Ishikawa (cell line): ENCODE data around the gene RABGAP1L.

Source experiments
- CEBPB ChIP-seq: IDR thresholded peaks from 2 replicates; pipeline ENCODE4 v1.6.1; 2012
- CREB1 ChIP-seq: IDR thresholded peaks from 2 replicates; pipeline ENCODE4 v1.6.1; 2012; ENCODE audit warnings: low read depth
- EGR1 ChIP-seq: IDR thresholded peaks from 2 replicates; pipeline ENCODE4 v1.6.1; 2012
- EP300 ChIP-seq: IDR thresholded peaks from 2 replicates; pipeline ENCODE4 v1.6.1; 2012; ENCODE audit warnings: borderline replicate concordance
- FOXM1 ChIP-seq: IDR thresholded peaks from 2 replicates; pipeline ENCODE4 v1.6.1; 2012; ENCODE audit warnings: low read depth, borderline replicate concordance
- MAX ChIP-seq: IDR thresholded peaks from 2 replicates; pipeline ENCODE4 v1.6.1; 2012
- NFIC ChIP-seq: IDR thresholded peaks from 2 replicates; pipeline ENCODE4 v1.6.1; 2012
- RAD21 ChIP-seq: IDR thresholded peaks from 2 replicates; pipeline ENCODE4 v1.6.1; 2012; ENCODE audit warnings: low read depth
- REST ChIP-seq: IDR thresholded peaks from 2 replicates; pipeline ENCODE4 v1.6.1; 2012; ENCODE audit warnings: low read depth, mild to moderate bottlenecking
- TAF1 ChIP-seq: IDR thresholded peaks from 2 replicates; pipeline ENCODE4 v1.6.1; 2012; ENCODE audit warnings: low read depth, mild to moderate bottlenecking
- TCF12 ChIP-seq: IDR thresholded peaks from 2 replicates; pipeline ENCODE4 v1.6.1; 2012; ENCODE audit warnings: low read depth
- TEAD4 ChIP-seq: IDR thresholded peaks from 2 replicates; pipeline ENCODE4 v1.6.1; 2012
- USF1 ChIP-seq: IDR thresholded peaks from 2 replicates; pipeline ENCODE4 v1.6.1; 2012
- YY1 ChIP-seq: IDR thresholded peaks from 2 replicates; pipeline ENCODE4 v1.6.1; 2012; ENCODE audit warnings: low read depth
- ZBTB7A ChIP-seq: IDR thresholded peaks from 2 replicates; pipeline ENCODE4 v1.6.1; 2012; ENCODE audit warnings: low read depth

Gene RABGAP1L

GRCh38 chr1:174911606-174912005 lies 752.3 kb downstream of the RABGAP1L start:
- TF ChIP-seq TEAD4 (no peak), EGR1 (no peak), TAF1 (no peak), REST (no peak), EP300 (no peak), RAD21 (no peak), NFIC (no peak), CEBPB (no peak), YY1 (no peak), USF1 (no peak), ZBTB7A (no peak)

- no peak for TF ChIP-seq REST
- no peak for TF ChIP-seq TCF12
- TF ChIP-seq MAX = no peak
- TF ChIP-seq NFIC = no peak
- TF ChIP-seq ZBTB7A = no peak
These were observed 752.9 kb downstream of the RABGAP1L start for GRCh38 chr1:174912264-174912663.

GRCh38 chr1:174913225-174913903 lies 754.0 kb downstream of the RABGAP1L start:
- no peak for TF ChIP-seq CEBPB
- TF ChIP-seq REST = no peak
- TF ChIP-seq TCF12 = no peak
- no peak for TF ChIP-seq TAF1
- TF ChIP-seq RAD21 = no peak
- no peak for TF ChIP-seq YY1
- TF ChIP-seq EGR1 = no peak
- no peak for TF ChIP-seq ZBTB7A
- no peak for TF ChIP-seq TEAD4
- TF ChIP-seq USF1 = no peak
- TF ChIP-seq FOXM1 = no peak
- TF ChIP-seq NFIC = no peak
- no peak for TF ChIP-seq EP300
- TF ChIP-seq MAX = no peak
- TF ChIP-seq CREB1 = no peak

- no peak for TF ChIP-seq EGR1
These were observed 755.7 kb downstream of the RABGAP1L start for GRCh38 chr1:174914991-174915390.

- TF ChIP-seq TEAD4 (no peak), TAF1 (no peak), CREB1 (no peak), USF1 (no peak), REST (no peak), FOXM1 (no peak), TCF12 (no peak), EP300 (no peak), MAX (no peak), YY1 (no peak), CEBPB (no peak), EGR1 (no peak)
These were observed 757.5 kb downstream of the RABGAP1L start for GRCh38 chr1:174916846-174917245.
